Trophoblast cell (in vitro differentiated cells and primary cell): Measurements from ENCODE around the gene PUM2.
"Not testable (repeated sequence)": the region's sequence is repeated elsewhere in the genome, so short reads cannot be mapped to it uniquely, and the experiment has no call there.

Source experiments
- DNase-seq, 2 donors: peaks; one replicate each; pipeline ENCODE4 v3.0.0-alpha.2; 2016
- H2AFZ ChIP-seq: 2 replicates; pipeline ENCODE4 v1.6.1; 2013; ENCODE audit warnings: low read length, moderate library complexity, mild to moderate bottlenecking; ENCODE audit not compliant: insufficient read depth, poor library complexity
- H2AK5ac ChIP-seq: 2 replicates; pipeline ENCODE4 v1.6.1; 2013; ENCODE audit warnings: mild to moderate bottlenecking, low read length
- H2BK120ac ChIP-seq: 2 replicates; pipeline ENCODE4 v1.6.1; 2013; ENCODE audit warnings: low read length, mild to moderate bottlenecking, moderate library complexity; ENCODE audit not compliant: insufficient read depth, poor library complexity
- H2BK12ac ChIP-seq: 2 replicates; pipeline ENCODE4 v1.6.1; 2013; ENCODE audit warnings: mild to moderate bottlenecking, low read length, moderate library complexity
- H2BK5ac ChIP-seq: 2 replicates; pipeline ENCODE4 v1.6.1; 2013; ENCODE audit warnings: low read length, low read depth, moderate library complexity, mild to moderate bottlenecking; ENCODE audit not compliant: poor library complexity
- H3K14ac ChIP-seq: 2 replicates; pipeline ENCODE4 v1.6.1; 2013; ENCODE audit warnings: mild to moderate bottlenecking, low read length
- H3K18ac ChIP-seq: 2 replicates; pipeline ENCODE4 v1.6.1; 2013; ENCODE audit warnings: mild to moderate bottlenecking, low read length
- H3K23ac ChIP-seq: 2 replicates; pipeline ENCODE4 v1.6.1; 2013; ENCODE audit warnings: low read length
- H3K27ac ChIP-seq: 2 replicates; pipeline ENCODE4 v1.5.1; 2013; ENCODE audit warnings: low read depth, mild to moderate bottlenecking, inconsistent platforms, low read length, moderate library complexity
- H3K27me3 ChIP-seq: 2 replicates; pipeline ENCODE4 v1.6.1; 2013; ENCODE audit warnings: inconsistent platforms, mild to moderate bottlenecking, low read length, moderate library complexity; ENCODE audit not compliant: insufficient read depth
- H3K36me3 ChIP-seq, 2 experiments: 1 replicate in 1 of 2; 2 replicates in 1 of 2; pipeline ENCODE4 v1.6.1; 2013; ENCODE audit warnings: low read length in 2 of 2, mild to moderate bottlenecking in 2 of 2, moderate library complexity in 1 of 2; ENCODE audit not compliant: insufficient read depth in 2 of 2, control insufficient read depth in 1 of 2
- H3K4ac ChIP-seq: 2 replicates; pipeline ENCODE4 v1.6.1; 2013; ENCODE audit warnings: low read depth, mild to moderate bottlenecking, low read length, moderate library complexity
- H3K4me1 ChIP-seq, 2 experiments: 1 replicate in 1 of 2; 2 replicates in 1 of 2; pipeline ENCODE4 v1.6.1; 2013; ENCODE audit warnings: low read length in 2 of 2, mild to moderate bottlenecking in 2 of 2, moderate library complexity in 1 of 2; ENCODE audit not compliant: insufficient read depth in 2 of 2, control insufficient read depth in 1 of 2
- H3K4me2 ChIP-seq: 2 replicates; pipeline ENCODE4 v1.6.1; 2013; ENCODE audit warnings: inconsistent platforms, mild to moderate bottlenecking, low read length, moderate library complexity
- H3K4me3 ChIP-seq: 2 replicates; pipeline ENCODE4 v1.5.1; 2013; ENCODE audit warnings: mild to moderate bottlenecking, low read depth, low read length, inconsistent platforms
- H3K79me1 ChIP-seq: one replicate; pipeline ENCODE4 v1.6.1; 2013; ENCODE audit warnings: low read length
- H3K79me2 ChIP-seq: 2 replicates; pipeline ENCODE4 v1.6.1; 2013; ENCODE audit warnings: low read length, mild to moderate bottlenecking; ENCODE audit not compliant: control insufficient read depth, insufficient read depth, poor library complexity
- H3K9ac ChIP-seq: 2 replicates; pipeline ENCODE4 v1.6.1; 2013; ENCODE audit warnings: mild to moderate bottlenecking, low read length
- H3K9me3 ChIP-seq: 2 replicates; pipeline ENCODE4 v1.6.1; 2013; ENCODE audit warnings: low read depth, mild to moderate bottlenecking, control low read depth, inconsistent platforms, low read length; ENCODE audit not compliant: insufficient read depth
- H4K12ac ChIP-seq: 2 replicates; pipeline ENCODE4 v1.6.1; 2013; ENCODE audit warnings: low read depth, mild to moderate bottlenecking, low read length, moderate library complexity
- H4K8ac ChIP-seq: 2 replicates; pipeline ENCODE4 v1.6.1; 2013; ENCODE audit warnings: low read depth, mild to moderate bottlenecking, low read length, moderate library complexity
- H4K91ac ChIP-seq: one replicate; pipeline ENCODE4 v1.6.1; 2013; ENCODE audit warnings: low read depth, mild to moderate bottlenecking, low read length, moderate library complexity
- WGBS: extraction: QIAGEN DNeasy Blood & Tissue Kit; methylation state at CpG from one replicate; pipeline ENCODE4 v1.1.7; 2013; ENCODE audit warnings: missing lambda C conversion rate; ENCODE audit not compliant: insufficient read length, insufficient coverage; ENCODE audit errors: extremely low coverage; 5-methylcytosine and 5-hydroxymethylcytosine counted together

Gene PUM2

GRCh38 chr2:20234597-20234996 is 116.0 kb downstream of the PUM2 start:
- not testable (repeated sequence) for H3K4ac ChIP-seq, H2AK5ac ChIP-seq, H2BK12ac ChIP-seq, H4K91ac ChIP-seq, H2AFZ ChIP-seq, H4K12ac ChIP-seq, H3K79me2 ChIP-seq, H3K4me3 ChIP-seq, H3K23ac ChIP-seq, H3K14ac ChIP-seq, H3K27me3 ChIP-seq, H3K27ac ChIP-seq, H3K4me2 ChIP-seq, DNase-seq, H2BK5ac ChIP-seq, H3K18ac ChIP-seq, H2BK120ac ChIP-seq, H3K9ac ChIP-seq, H3K36me3 ChIP-seq, H3K9me3 ChIP-seq, H4K8ac ChIP-seq
- no CpG with 5 or more reads among the region's 2 CpGs for WGBS
- Histone ChIP-seq H3K79me1 (peaks cover 12% of the 10 kb centered on the region), H3K4me1 (peaks cover 13 to 17% of the 10 kb centered on the region in 2 experiments)

GRCh38 chr2:20232837-20233207 is 117.8 kb downstream of the PUM2 start:
- Histone ChIP-seq H3K4me3 (no peak overlapping the region), H3K9ac (no peak overlapping the region), H3K4me2 (peak overlapping the region; percentile 46), H2AK5ac (no peak overlapping the region), H3K4me1 (peaks cover 13 to 17% of the 10 kb centered on the region in 2 experiments), H3K23ac (no peak overlapping the region), H3K36me3 (no peaks in the 10 kb centered on the region), H2BK5ac (peak overlapping the region; percentile 87), H3K4ac (no peak overlapping the region), H2BK12ac (peak overlapping the region; percentile 52), H2AFZ (no peak overlapping the region), H4K8ac (peak overlapping the region; percentile 58), H3K27ac (peak overlapping the region; percentile 74), H4K91ac (peak overlapping the region; percentile 72), H2BK120ac (peak overlapping the region; percentile 68), H3K79me2 (peaks cover 2% of the 10 kb centered on the region), H3K9me3 (no peaks in the 10 kb centered on the region), H3K27me3 (no peaks in the 10 kb centered on the region), H3K79me1 (peaks cover 12% of the 10 kb centered on the region), H3K18ac (no peak overlapping the region), H3K14ac (peak overlapping the region; percentile 69), H4K12ac (no peak overlapping the region)
- DNase-seq, result peak; percentile 98 to 99
- WGBS, result no CpG with 5 or more reads among the region's 5 CpGs

GRCh38 chr2:20231598-20232026 is 119.0 kb downstream of the PUM2 start:
- no peak overlapping the region for H3K4me3 ChIP-seq
- peaks cover 13 to 17% of the 10 kb centered on the region in 2 experiments for H3K4me1 ChIP-seq
- no peak overlapping the region for H2AFZ ChIP-seq
- peak overlapping the region; percentile 6 for H2AK5ac ChIP-seq
- no peak overlapping the region for H2BK120ac ChIP-seq
- H2BK12ac ChIP-seq, result peak overlapping the region; percentile 2
- H4K12ac ChIP-seq, result no peak overlapping the region
- peak; percentile 96 to 98 for DNase-seq
- H3K9ac ChIP-seq, result no peak overlapping the region
- no peaks in the 10 kb centered on the region for H3K27me3 ChIP-seq
- no CpG with 5 or more reads among the region's 6 CpGs for WGBS
- H3K79me2 ChIP-seq, result peaks cover 2% of the 10 kb centered on the region
- H4K8ac ChIP-seq, result peak overlapping the region; percentile 44
- H3K9me3 ChIP-seq, result no peaks in the 10 kb centered on the region
- peaks cover 12% of the 10 kb centered on the region for H3K79me1 ChIP-seq
- no peaks in the 10 kb centered on the region for H3K36me3 ChIP-seq
- H3K18ac ChIP-seq, result peak overlapping the region; percentile 14
- no peak overlapping the region for H2BK5ac ChIP-seq
- H3K4me2 ChIP-seq, result no peak overlapping the region
- H3K23ac ChIP-seq, result no peak overlapping the region
- H3K14ac ChIP-seq, result peak overlapping the region; percentile 10
- H3K4ac ChIP-seq, result no peak overlapping the region
- peak overlapping the region; percentile 20 for H3K27ac ChIP-seq
- H4K91ac ChIP-seq, result peak overlapping the region; percentile 56

GRCh38 chr2:20231159-20231558 is 119.5 kb downstream of the PUM2 start:
- no peaks in the 10 kb centered on the region for H3K9me3 ChIP-seq
- H3K9ac ChIP-seq, result no peak overlapping the region
- no peak overlapping the region for H3K4me3 ChIP-seq
- peak overlapping the region; percentile 10 for H3K14ac ChIP-seq
- H2BK120ac ChIP-seq, result peak overlapping the region; percentile 12
- H3K4me2 ChIP-seq, result no peak overlapping the region
- H4K91ac ChIP-seq, result peak overlapping the region; percentile 56
- no peaks in the 10 kb centered on the region for H3K27me3 ChIP-seq
- no peak overlapping the region for H4K12ac ChIP-seq
- peak overlapping the region; percentile 2 for H2BK12ac ChIP-seq
- no peak overlapping the region for H3K4ac ChIP-seq
- 100% methylated on average over 1 of the region's 6 CpGs for WGBS
- peak overlapping the region; percentile 6 for H2AK5ac ChIP-seq
- H3K4me1 ChIP-seq, result peaks cover 13 to 17% of the 10 kb centered on the region in 2 experiments
- no peak overlapping the region for H3K18ac ChIP-seq
- DNase-seq, result no peak
- no peak overlapping the region for H2AFZ ChIP-seq
- H3K79me1 ChIP-seq, result peaks cover 12% of the 10 kb centered on the region
- peak overlapping the region; percentile 44 for H4K8ac ChIP-seq
- peak overlapping the region; percentile 20 for H3K27ac ChIP-seq
- peaks cover 2% of the 10 kb centered on the region for H3K79me2 ChIP-seq
- H3K23ac ChIP-seq, result no peak overlapping the region
- H3K36me3 ChIP-seq, result no peaks in the 10 kb centered on the region
- no peak overlapping the region for H2BK5ac ChIP-seq
